ENCODE data around the gene TMEM14C.

- TF ChIP-seq CTCF (IDR thresholded peaks at IDR 0.05) = no peak
- no peak for TF ChIP-seq POLR2A (IDR thresholded peaks at IDR 0.05)
Measured at GRCh38 chr6:10684618-10685017, 38.3 kb upstream of the TMEM14C start.

All from uterus (tissue), 2 donors.